Activated T-helper 1 cell treated with anti-CD3 and anti-CD28 coated beads, Interleukin-12 subunit alpha, Interleukin-12 subunit beta, Interleukin-2, Interleukin-4 antibody, amounts not matched to agents 30 ng/mL and 10 ng/mL and 1 ng/mL, durations not matched to agents 14 hours and 24 hours and 36 hours (primary cell): ENCODE data around the gene SCT. TPM values are rescaled to one million over a fixed set of nuclear protein-coding genes. Genes with fewer than 3 reads are reported as not detected.

Experiments
- DNase-seq: peaks from one replicate; pipeline ENCODE4 v3.0.0; 2021; ENCODE audit warnings: low spot score
- H3K27ac Mint-ChIP-seq: one replicate; pipeline ENCODE4 v1.8.0; 2021; ENCODE audit warnings: mild to moderate bottlenecking, mixed read lengths
- H3K27me3 Mint-ChIP-seq: one replicate; pipeline ENCODE4 v1.8.0; 2022; ENCODE audit warnings: mild to moderate bottlenecking, moderate library complexity, mixed read lengths; ENCODE audit not compliant: insufficient read depth
- H3K36me3 Mint-ChIP-seq: one replicate; pipeline ENCODE4 v1.8.0; 2021; ENCODE audit warnings: low read depth, mixed read lengths
- H3K4me1 Mint-ChIP-seq: one replicate; pipeline ENCODE4 v1.8.0; 2021; ENCODE audit warnings: low read depth, mixed read lengths
- H3K4me3 Mint-ChIP-seq: one replicate; pipeline ENCODE4 v1.8.0; 2021; ENCODE audit warnings: mild to moderate bottlenecking, moderate library complexity, mixed read lengths
- H3K9me3 Mint-ChIP-seq: one replicate; pipeline ENCODE4 v1.8.0; 2021; ENCODE audit warnings: mixed read lengths
- intact Hi-C: fragments of 100-400 bp; cut with micrococcal nuclease; formaldehyde crosslinking; loops from one replicate; pipeline ENCODE4 v1.15.1; 2024
- total RNA-seq: library from RNA; stranded (reverse); gene quantifications from 2 replicates; pipeline ENCODE4 v1.2.3, GENCODE V29; 2022

The SCT gene
- total RNA-seq, 1 donor from 2014 or later: not detected

DNA sequence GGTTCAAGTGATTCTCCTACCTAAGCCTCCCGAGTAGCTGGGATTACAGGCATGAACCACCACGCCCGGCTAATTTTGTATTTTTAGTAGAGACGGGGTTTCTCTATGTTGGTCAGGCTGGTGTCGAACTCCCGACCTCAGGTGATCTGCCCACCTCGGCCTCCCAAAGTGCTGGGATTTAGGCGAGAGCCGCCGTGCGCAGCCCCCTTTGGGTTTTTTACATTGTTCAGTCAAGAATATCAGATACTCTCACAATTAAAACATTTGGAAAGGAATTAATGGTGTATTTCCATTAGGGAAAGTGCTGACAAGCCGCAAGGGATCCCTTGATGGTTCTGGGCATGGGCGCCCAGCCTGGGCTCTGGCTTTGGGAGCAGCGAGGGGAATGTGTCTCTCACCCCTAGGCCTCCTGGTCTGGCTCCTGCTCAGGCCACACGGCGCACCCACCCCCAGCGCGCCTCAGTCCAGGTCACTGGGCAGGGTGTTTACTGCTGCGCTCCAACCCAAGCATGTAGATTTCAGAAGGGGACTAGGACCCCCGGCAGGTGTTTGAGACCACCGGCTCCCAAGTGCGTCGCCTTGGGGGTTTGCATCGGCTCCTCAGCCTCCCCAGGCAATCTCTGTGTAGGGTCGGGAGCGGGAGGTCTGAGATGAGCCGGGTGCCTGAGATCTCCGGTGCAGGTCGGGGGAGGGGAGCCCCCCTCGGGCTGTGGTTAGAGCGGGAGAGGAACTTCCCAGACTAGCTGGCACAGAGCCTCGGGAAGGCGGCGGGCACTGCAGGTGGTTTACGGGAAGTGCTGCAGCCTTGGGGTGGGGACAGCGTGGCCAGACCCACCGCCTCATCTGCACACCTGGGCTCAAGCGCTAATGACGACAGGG lies 10.4 kb downstream of the SCT start:
- Mint-ChIP-seq H3K27ac (peak overlapping the region; percentile 85), H3K4me3 (peak overlapping the region; percentile 86), H3K4me1 (peaks cover 7% of the 10 kb centered on the region), H3K27me3 (no peaks in the 10 kb centered on the region), H3K36me3 (peaks cover 11% of the 10 kb centered on the region), H3K9me3 (no peaks in the 10 kb centered on the region)
- intact Hi-C loops: loop anchor here (1.0 to 5.0 kb wide), 5 partner anchors 12 to 181 kb away; partner anchors contain the start of genes LRRC56, PHRF1 and SLC25A22
- DNase-seq: no peak

DNA sequence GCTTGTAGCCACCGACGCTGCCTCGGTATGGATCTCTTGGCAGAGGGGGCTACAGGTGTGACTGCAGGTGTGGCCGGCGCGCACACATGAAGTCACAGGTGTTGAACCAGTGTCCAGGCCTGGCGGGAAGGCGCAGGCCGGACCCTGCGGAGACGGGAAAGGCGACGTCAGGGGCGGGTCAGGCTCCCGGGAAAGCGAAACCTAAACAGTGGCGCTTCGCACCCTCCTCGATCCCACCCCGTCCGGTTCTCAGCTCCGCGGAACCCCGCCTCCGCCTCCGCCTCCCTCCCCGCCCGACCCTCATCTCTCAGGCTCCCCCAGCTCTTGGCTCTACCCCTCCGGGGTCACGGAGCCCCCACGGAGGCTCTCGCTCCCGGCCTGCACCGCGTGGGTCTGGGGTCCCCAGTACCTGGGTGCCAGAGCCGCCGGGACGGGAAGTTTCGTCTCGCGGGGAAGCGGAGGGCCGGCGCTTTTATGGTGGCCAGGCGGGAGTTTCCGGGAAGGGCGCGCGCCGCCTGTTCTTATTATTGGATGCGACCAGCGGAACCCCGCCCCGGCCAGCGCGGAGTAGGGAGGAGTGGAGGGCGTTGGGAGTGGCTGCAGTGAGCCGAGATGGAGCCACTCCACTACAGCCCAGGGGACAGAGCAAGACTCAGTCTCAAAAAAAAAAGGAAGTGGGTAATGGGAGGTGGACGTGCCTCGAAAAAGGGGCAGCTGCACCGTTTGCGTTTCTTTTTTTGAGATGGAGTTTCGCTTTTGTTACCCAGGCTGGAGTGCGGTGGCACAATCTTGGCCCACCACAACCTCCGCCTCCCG lies 11.3 kb downstream of the SCT start, which contains the start of gene IRF7:
Gene IRF7, minus strand, starts transcription at position 447 of the 816 bp plus-strand sequence. CDS start 586 bp downstream, outside the sequence.
- Mint-ChIP-seq H3K27ac (peak within 1 kb of the TSS; percentile 85), H3K27me3 (no peaks in the 10 kb centered on the region), H3K36me3 (peaks cover 14% of the 10 kb centered on the region), H3K4me3 (peak within 1 kb of the TSS; percentile 86), H3K9me3 (no peaks in the 10 kb centered on the region), H3K4me1 (peaks cover 7% of the 10 kb centered on the region)
- peak; percentile 88 for DNase-seq
- intact Hi-C loops: loop anchor here (1.0 to 5.0 kb wide), 7 partner anchors 13 to 182 kb away; partner anchors contain the start of genes LMNTD2, LRRC56, PHRF1 and RASSF7

DNA sequence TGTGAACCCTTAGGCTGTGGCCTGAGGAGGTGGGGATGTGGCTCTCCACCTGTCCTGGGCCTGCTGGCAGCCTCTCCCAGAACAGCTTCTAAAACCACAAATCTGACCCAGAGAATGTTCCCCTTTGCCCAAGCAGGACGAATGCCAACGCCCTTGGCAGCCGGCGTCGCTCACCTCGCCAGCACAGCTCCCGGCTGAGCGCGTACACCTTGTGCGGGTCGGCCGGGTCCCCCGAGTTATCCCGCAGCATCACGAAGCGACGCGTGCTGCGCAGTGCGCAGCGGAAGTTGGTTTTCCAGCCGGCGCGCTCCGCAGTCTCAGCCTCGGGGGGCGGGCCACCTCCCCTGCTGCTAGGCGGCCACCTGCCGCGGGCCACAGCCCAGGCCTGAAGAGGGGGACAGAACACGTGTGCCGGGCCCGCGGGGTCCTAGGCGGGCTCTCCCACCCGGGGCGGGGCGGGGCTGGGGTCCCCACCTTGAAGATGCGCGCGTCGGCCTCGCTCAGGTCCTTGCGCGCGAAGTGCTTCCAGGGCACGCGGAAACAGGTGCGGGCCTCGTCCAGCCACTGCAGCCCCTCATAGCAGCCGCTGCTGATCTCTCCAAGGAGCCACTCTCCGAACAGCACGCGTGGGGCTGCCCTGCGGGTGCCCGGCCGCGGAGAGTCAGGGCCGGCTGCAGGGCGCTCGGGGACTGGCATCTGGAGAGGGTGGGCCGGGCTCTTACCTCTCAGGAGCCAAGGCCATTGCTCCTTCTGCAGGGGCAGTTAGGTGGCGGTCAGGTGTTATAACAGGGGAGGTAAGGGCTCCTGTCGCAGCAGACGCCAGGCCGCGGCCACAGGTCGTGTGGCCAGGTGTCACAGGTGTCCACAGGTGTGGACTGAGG lies 12.1 kb downstream of the SCT start:
- intact Hi-C loops: loop anchor here (1.0 to 5.0 kb wide), 3 partner anchors 27 to 182 kb away; partner anchors contain the start of genes LMNTD2, RASSF7 and SLC25A22
- H3K4me1 Mint-ChIP-seq: peaks cover 7% of the 10 kb centered on the region
- H3K4me3 Mint-ChIP-seq: peak overlapping the region; percentile 86
- H3K9me3 Mint-ChIP-seq: no peaks in the 10 kb centered on the region
- H3K36me3 Mint-ChIP-seq: peaks cover 15% of the 10 kb centered on the region
- DNase-seq: no peak
- H3K27me3 Mint-ChIP-seq: no peaks in the 10 kb centered on the region
- H3K27ac Mint-ChIP-seq: peak overlapping the region; percentile 72

GRCh38 chr11:614021-614622 lies 12.9 kb downstream of the SCT start:
- H3K4me3 Mint-ChIP-seq: peak overlapping the region; percentile 86
- no peaks in the 10 kb centered on the region for H3K27me3 Mint-ChIP-seq
- H3K27ac Mint-ChIP-seq: peak overlapping the region; percentile 72
- intact Hi-C loops: no loop called here
- H3K36me3 Mint-ChIP-seq: peaks cover 15% of the 10 kb centered on the region
- DNase-seq: no peak
- no peaks in the 10 kb centered on the region for H3K9me3 Mint-ChIP-seq
- H3K4me1 Mint-ChIP-seq: peaks cover 7% of the 10 kb centered on the region

DNA sequence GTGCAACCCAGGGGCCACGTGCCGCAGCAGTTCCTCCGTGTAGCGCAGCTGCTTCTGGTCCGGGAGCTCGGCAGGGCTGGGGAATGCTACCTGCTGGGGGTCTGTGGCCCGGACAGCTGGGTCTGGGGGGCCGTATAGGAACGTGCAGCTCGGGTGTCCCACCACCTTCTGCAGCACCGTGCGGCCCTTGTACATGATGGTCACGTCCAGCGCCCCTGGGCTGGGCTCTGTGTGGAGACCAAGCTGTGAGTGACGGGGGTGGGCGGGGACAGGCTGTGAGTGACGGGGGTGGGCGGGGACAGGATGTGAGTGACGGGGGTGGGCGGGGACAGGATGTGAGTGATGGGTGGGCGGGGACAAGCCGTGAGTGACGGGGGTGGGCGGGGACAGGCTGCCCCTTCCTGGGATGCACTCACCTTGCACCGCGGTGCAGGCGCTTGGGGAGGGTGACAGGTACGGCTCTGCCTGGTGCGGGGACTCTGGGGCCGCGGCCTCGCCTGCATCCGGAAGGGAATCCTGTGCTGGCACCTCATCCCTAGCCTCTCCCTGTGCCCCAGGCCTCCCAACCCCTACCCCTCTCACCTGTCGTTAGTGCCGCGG lies 13.5 kb downstream of the SCT start:
- Mint-ChIP-seq H3K36me3 (peaks cover 17% of the 10 kb centered on the region), H3K4me3 (peak overlapping the region; percentile 86), H3K4me1 (peaks cover 7% of the 10 kb centered on the region), H3K9me3 (no peaks in the 10 kb centered on the region), H3K27ac (peak overlapping the region; percentile 48), H3K27me3 (no peaks in the 10 kb centered on the region)
- intact Hi-C loops: loop anchor here (2.0 kb wide), 1 partner anchor 45 kb away; no protein-coding TSS in a partner anchor
- peak; percentile 53 for DNase-seq

- Mint-ChIP-seq H3K27ac (no peak overlapping the region), H3K4me3 (no peak overlapping the region), H3K36me3 (peaks cover 20% of the 10 kb centered on the region), H3K9me3 (no peaks in the 10 kb centered on the region), H3K27me3 (no peaks in the 10 kb centered on the region), H3K4me1 (peaks cover 7% of the 10 kb centered on the region)
- intact Hi-C loops: loop anchor here (2.0 kb wide), 1 partner anchor 44 kb away; no protein-coding TSS in a partner anchor
- no peak for DNase-seq
These were observed 14.1 kb downstream of the SCT start for GRCh38 chr11:612961-613300.

DNA sequence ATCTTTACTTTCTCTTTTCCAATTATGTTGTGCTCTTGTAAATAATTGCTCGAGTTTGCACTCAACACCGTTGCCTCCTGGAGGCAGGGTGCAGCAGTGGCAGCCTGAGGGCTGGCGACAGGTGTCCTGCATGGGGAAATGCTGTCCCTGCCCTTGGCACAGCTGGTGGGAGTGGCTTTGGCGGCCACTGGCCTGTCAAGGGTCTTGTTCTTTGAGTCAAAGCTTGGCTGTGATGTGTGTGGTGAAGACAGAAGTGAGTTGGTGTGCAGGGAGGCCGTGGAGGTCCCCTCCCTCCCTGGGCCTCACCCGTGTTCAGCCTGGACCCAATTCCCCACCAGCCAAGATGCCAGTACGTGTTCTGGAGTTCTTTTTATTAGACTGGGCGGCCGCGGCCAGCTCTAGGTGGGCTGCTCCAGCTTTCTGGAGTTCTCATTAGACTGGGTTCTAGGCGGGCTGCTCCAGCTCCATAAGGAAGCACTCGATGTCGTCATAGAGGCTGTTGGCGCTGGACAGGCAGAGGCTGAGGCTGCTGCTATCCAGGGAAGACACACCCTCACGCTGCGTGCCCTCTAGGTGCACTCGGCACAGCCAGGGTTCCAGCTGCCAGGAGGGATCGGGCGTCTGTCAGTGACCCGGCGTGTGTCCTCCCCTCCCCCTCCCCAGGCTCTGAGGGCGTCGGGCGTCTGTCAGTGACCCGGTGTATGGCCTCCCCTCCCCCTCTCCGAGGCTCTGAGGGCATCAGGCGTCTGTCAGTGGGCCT lies 14.6 kb downstream of the SCT start:
- Mint-ChIP-seq H3K9me3 (no peaks in the 10 kb centered on the region), H3K27ac (peak overlapping the region; percentile 24), H3K4me1 (peaks cover 7% of the 10 kb centered on the region), H3K4me3 (peak overlapping the region; percentile 68), H3K27me3 (no peaks in the 10 kb centered on the region), H3K36me3 (peaks cover 21% of the 10 kb centered on the region)
- intact Hi-C loops: loop anchor here (2.0 kb wide), 1 partner anchor 44 kb away; no protein-coding TSS in a partner anchor
- no peak for DNase-seq

- intact Hi-C loops: no loop called here
- Mint-ChIP-seq H3K27ac (no peak overlapping the region), H3K27me3 (no peaks in the 10 kb centered on the region), H3K36me3 (peaks cover 28% of the 10 kb centered on the region), H3K9me3 (no peaks in the 10 kb centered on the region), H3K4me3 (no peak overlapping the region), H3K4me1 (peaks cover 7% of the 10 kb centered on the region)
- DNase-seq: no peak
These were observed 15.7 kb downstream of the SCT start for GRCh38 chr11:611001-611996.

GRCh38 chr11:610146-610801 lies 16.7 kb downstream of the SCT start:
- no peak overlapping the region for H3K4me3 Mint-ChIP-seq
- no peak for DNase-seq
- no peaks in the 10 kb centered on the region for H3K9me3 Mint-ChIP-seq
- H3K4me1 Mint-ChIP-seq: peaks cover 7% of the 10 kb centered on the region
- no peak overlapping the region for H3K27ac Mint-ChIP-seq
- peaks cover 28% of the 10 kb centered on the region for H3K36me3 Mint-ChIP-seq
- H3K27me3 Mint-ChIP-seq: no peaks in the 10 kb centered on the region
- intact Hi-C loops: no loop called here

DNA sequence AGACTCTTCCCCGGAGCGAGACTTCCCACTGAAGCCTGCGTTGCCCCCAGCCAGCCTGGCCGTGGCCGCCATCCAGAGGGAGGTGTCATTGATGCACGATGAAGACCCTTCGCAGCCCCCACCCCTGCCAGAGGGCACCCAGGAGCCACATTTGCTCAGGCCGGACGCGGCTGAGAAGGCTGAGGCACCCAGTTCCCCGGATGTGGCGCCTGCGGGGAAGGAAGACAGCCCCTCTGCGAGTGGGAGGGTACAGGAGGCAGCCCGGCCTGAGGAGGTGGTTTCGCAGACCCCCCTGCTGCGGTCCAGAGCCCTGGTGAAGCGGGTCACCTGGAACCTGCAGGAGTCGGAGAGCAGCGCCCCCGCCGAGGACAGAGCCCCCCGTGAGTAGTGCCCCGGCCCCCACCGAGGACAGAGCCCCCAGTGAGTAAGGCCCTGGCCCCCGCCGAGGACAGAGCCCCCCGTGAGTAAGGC lies 17.6 kb downstream of the SCT start:
- Mint-ChIP-seq H3K27me3 (no peaks in the 10 kb centered on the region), H3K4me3 (no peak overlapping the region), H3K9me3 (no peaks in the 10 kb centered on the region), H3K4me1 (peaks cover 7% of the 10 kb centered on the region), H3K27ac (no peak overlapping the region), H3K36me3 (peaks cover 29% of the 10 kb centered on the region)
- DNase-seq: no peak
- intact Hi-C loops: no loop called here
